ENCODE data around the gene CD4. TPM values are rescaled to one million over a fixed set of nuclear protein-coding genes. Genes with fewer than 3 reads are reported as not detected.

Gene CD4
- total RNA-seq, 4 donors from 2014 or later, result 1.8 to 12.9 (median 3.8) TPM

GRCh38 chr12:6824085-6824775 lies 34.9 kb downstream of the CD4 start:
- no peak overlapping the region for H3K27ac ChIP-seq
- peaks cover 3 to 10% of the 10 kb centered on the region in 2 donors for H3K4me1 ChIP-seq
- no peak for DNase-seq
- no peaks in the 10 kb centered on the region for H3K9me3 ChIP-seq
- in situ Hi-C loops (cut with MboI; ENCODE audit: low sequenced_read_pairs in 4 of 4), result no loop called here
- H3K27me3 ChIP-seq, result peaks cover 31 to 70% (median 50%) of the 10 kb centered on the region in 3 donors
- no peaks in the 10 kb centered on the region for H3K36me3 ChIP-seq
- ATAC-seq, result no peak
- TF ChIP-seq CTCF (IDR thresholded peaks at IDR 0.05 in 4 of 5, conservative IDR thresholded peaks at IDR 0.05 in 1 of 5) (no peak), POLR2A (IDR thresholded peaks at IDR 0.05) (no peak)
- H3K4me3 ChIP-seq, result no peak overlapping the region
- intact Hi-C loops (cut with DNase I; ENCODE audit: low total_unique reads), result no loop called here

GRCh38 chr12:6824901-6825381 lies 35.6 kb downstream of the CD4 start:
- no peak overlapping the region for H3K27ac ChIP-seq

GRCh38 chr12:6825398-6826124 lies 36.2 kb downstream of the CD4 start:
- no peaks in the 10 kb centered on the region for H3K9me3 ChIP-seq
- TF ChIP-seq POLR2A (IDR thresholded peaks at IDR 0.05) (no peak), CTCF (IDR thresholded peaks at IDR 0.05 in 4 of 5, conservative IDR thresholded peaks at IDR 0.05 in 1 of 5) (peak; percentile 62 to 85 (median 80))
- in situ Hi-C loops (cut with MboI; ENCODE audit: low sequenced_read_pairs in 4 of 4) (no loop called here), intact Hi-C loops (cut with DNase I; ENCODE audit: low total_unique reads) (loop anchor here (1.0 to 5.0 kb wide), 4 partner anchors 47 to 208 kb away; partner anchors contain the start of gene MLF2)
- H3K27me3 ChIP-seq, result peaks cover 31 to 78% (median 53%) of the 10 kb centered on the region in 3 donors
- DNase-seq (peak; percentile 48 to 69), ATAC-seq (peak; percentile 63 to 75)
- H3K36me3 ChIP-seq, result no peaks in the 10 kb centered on the region
- H3K4me3 ChIP-seq, result no peak overlapping the region
- H3K4me1 ChIP-seq, result peaks cover 3 to 11% of the 10 kb centered on the region in 2 donors
- no peak overlapping the region for H3K27ac ChIP-seq

More at GRCh38 chr12:6824901-6825381, 35.6 kb downstream of the CD4 start:
- DNase-seq (no peak), ATAC-seq (no peak)
- no peak overlapping the region for H3K4me3 ChIP-seq
- peaks cover 31 to 75% (median 53%) of the 10 kb centered on the region in 3 donors for H3K27me3 ChIP-seq
- in situ Hi-C loops (cut with MboI; ENCODE audit: low sequenced_read_pairs in 4 of 4), result no loop called here
- H3K4me1 ChIP-seq, result peaks cover 3 to 11% of the 10 kb centered on the region in 2 donors
- no peaks in the 10 kb centered on the region for H3K36me3 ChIP-seq
- no peaks in the 10 kb centered on the region for H3K9me3 ChIP-seq
- no peak for TF ChIP-seq POLR2A (IDR thresholded peaks at IDR 0.05)
- TF ChIP-seq CTCF (IDR thresholded peaks at IDR 0.05 in 4 of 5, conservative IDR thresholded peaks at IDR 0.05 in 1 of 5), result no peak
- intact Hi-C loops (cut with DNase I; ENCODE audit: low total_unique reads), result loop anchor here (1.0 to 5.0 kb wide), 3 partner anchors 73 to 208 kb away; partner anchors contain the start of gene MLF2

- in situ Hi-C loops (cut with MboI; ENCODE audit: low sequenced_read_pairs in 4 of 4) (no loop called here), intact Hi-C loops (cut with DNase I; ENCODE audit: low total_unique reads) (loop anchor here (2.0 to 5.0 kb wide), 3 partner anchors 47 to 89 kb away; partner anchors contain the start of gene MLF2)
- H3K4me3 ChIP-seq, result no peak overlapping the region
- peaks cover 3 to 11% of the 10 kb centered on the region in 2 donors for H3K4me1 ChIP-seq
- DNase-seq, result no peak
- no peak for ATAC-seq
- no peaks in the 10 kb centered on the region for H3K9me3 ChIP-seq
- H3K27me3 ChIP-seq, result peaks cover 31 to 78% (median 53%) of the 10 kb centered on the region in 3 donors
- H3K36me3 ChIP-seq, result no peaks in the 10 kb centered on the region
- H3K27ac ChIP-seq, result no peak overlapping the region
- TF ChIP-seq CTCF (IDR thresholded peaks at IDR 0.05 in 4 of 5, conservative IDR thresholded peaks at IDR 0.05 in 1 of 5), result no peak
- TF ChIP-seq POLR2A (IDR thresholded peaks at IDR 0.05), result no peak
Observed at GRCh38 chr12:6826125-6826733, 36.9 kb downstream of the CD4 start.
